ENCODE results near the gene KCNMA1.

GRCh38 chr10:77149706-77150105 lies 487.9 kb downstream of the KCNMA1 start:
- TF ChIP-seq CTCF (IDR thresholded peaks at IDR 0.05) = no peak
- TF ChIP-seq POLR2A (IDR thresholded peaks at IDR 0.05) = no peak
- TF ChIP-seq EP300 (IDR thresholded peaks at IDR 0.05) = no peak
